GM19397 (cell line): ENCODE results near the gene KSR2.
"Not testable (repeated sequence)": the region's sequence is repeated elsewhere in the genome, so short reads cannot be mapped to it uniquely, and the experiment has no call there.

Experiments
- ATAC-seq: cut with Tn5 transposase; IDR thresholded peaks from one replicate; pipeline ENCODE4 v1.9.1; 2021; ENCODE audit warnings: mild to moderate bottlenecking, moderate library complexity; ENCODE audit not compliant: unreplicated experiment

Gene KSR2

GRCh38 chr12:117768860-117769259, 199.9 kb downstream of the KSR2 start:
- no peak for ATAC-seq

- ATAC-seq: no peak
Measured at GRCh38 chr12:117766008-117766407, 202.8 kb downstream of the KSR2 start.

- ATAC-seq: no peak
Measured at GRCh38 chr12:117762143-117762542, 206.6 kb downstream of the KSR2 start.

GRCh38 chr12:117761528-117762100, 207.2 kb downstream of the KSR2 start:
- ATAC-seq: no peak

- no peak for ATAC-seq
Measured at GRCh38 chr12:117760990-117761389, 207.8 kb downstream of the KSR2 start.

- no peak for ATAC-seq
Measured at GRCh38 chr12:117750657-117751056, 218.1 kb downstream of the KSR2 start.

GRCh38 chr12:117749431-117749830, 219.4 kb downstream of the KSR2 start:
- no peak for ATAC-seq

- ATAC-seq: not testable (repeated sequence)
Measured at GRCh38 chr12:117746358-117746757, 222.4 kb downstream of the KSR2 start.

- no peak for ATAC-seq
Measured at GRCh38 chr12:117744418-117744817, 224.4 kb downstream of the KSR2 start.

- ATAC-seq: no peak
Measured at GRCh38 chr12:117743761-117744160, 225.0 kb downstream of the KSR2 start.

GRCh38 chr12:117742721-117743120, 226.1 kb downstream of the KSR2 start:
- no peak for ATAC-seq

- ATAC-seq: no peak
Measured at GRCh38 chr12:117738233-117738632, 230.6 kb downstream of the KSR2 start.

GRCh38 chr12:117733549-117733805, 235.3 kb downstream of the KSR2 start:
- no peak for ATAC-seq

- ATAC-seq: no peak
Measured at GRCh38 chr12:117732761-117733548, 235.8 kb downstream of the KSR2 start.

GRCh38 chr12:117731131-117731530, 237.7 kb downstream of the KSR2 start:
- ATAC-seq: not testable (repeated sequence)

- ATAC-seq: no peak
Measured at GRCh38 chr12:117727301-117727700, 241.5 kb downstream of the KSR2 start.

GRCh38 chr12:117724543-117724942, 244.2 kb downstream of the KSR2 start:
- ATAC-seq: no peak

- ATAC-seq: no peak
Measured at GRCh38 chr12:117718559-117718958, 250.2 kb downstream of the KSR2 start.

- ATAC-seq: no peak
Measured at GRCh38 chr12:117718141-117718540, 250.6 kb downstream of the KSR2 start.

- ATAC-seq: no peak
Measured at GRCh38 chr12:117714203-117714602, 254.6 kb downstream of the KSR2 start.

GRCh38 chr12:117710121-117710520, 258.7 kb downstream of the KSR2 start:
- ATAC-seq: no peak

GRCh38 chr12:117707861-117708260, 260.9 kb downstream of the KSR2 start:
- no peak for ATAC-seq

- ATAC-seq: no peak
Measured at GRCh38 chr12:117703584-117703983, 265.2 kb downstream of the KSR2 start.
